GM19035 (cell line): ENCODE measurements around the gene RHBDF1.
"Not testable (repeated sequence)": the region's sequence is repeated elsewhere in the genome, so short reads cannot be mapped to it uniquely, and the experiment has no call there.

Experiments
- ATAC-seq: cut with Tn5 transposase; IDR thresholded peaks from one replicate; pipeline ENCODE4 v1.9.1; 2021; ENCODE audit not compliant: unreplicated experiment

Gene RHBDF1

GRCh38 chr16:38941-39892, 33.2 kb downstream of the RHBDF1 start:
- peak; percentile 71 for ATAC-seq

GRCh38 chr16:38206-38605, 34.2 kb downstream of the RHBDF1 start:
- not testable (repeated sequence) for ATAC-seq

- ATAC-seq = no peak
Observed at GRCh38 chr16:37511-37910, 34.9 kb downstream of the RHBDF1 start.

GRCh38 chr16:36336-36984, 36.0 kb downstream of the RHBDF1 start:
- no peak for ATAC-seq

- no peak for ATAC-seq
Observed at GRCh38 chr16:35678-36305, 36.6 kb downstream of the RHBDF1 start.

- peak; percentile 42 for ATAC-seq
Observed at GRCh38 chr16:35011-35677, 37.3 kb downstream of the RHBDF1 start.

- ATAC-seq = no peak
Observed at GRCh38 chr16:34648-34987, 37.8 kb downstream of the RHBDF1 start.

GRCh38 chr16:33877-34647, 38.4 kb downstream of the RHBDF1 start:
- no peak for ATAC-seq

GRCh38 chr16:33154-33876, 39.1 kb downstream of the RHBDF1 start:
- ATAC-seq = not testable (repeated sequence)

GRCh38 chr16:30627-31026, 41.8 kb downstream of the RHBDF1 start:
- not testable (repeated sequence) for ATAC-seq

- peak; percentile 51 for ATAC-seq
Observed at GRCh38 chr16:25926-26348, 46.5 kb downstream of the RHBDF1 start.

GRCh38 chr16:24151-24550, 48.3 kb downstream of the RHBDF1 start:
- not testable (repeated sequence) for ATAC-seq

- not testable (repeated sequence) for ATAC-seq
Observed at GRCh38 chr16:20886-21285, 51.5 kb downstream of the RHBDF1 start.

GRCh38 chr16:17062-17765, 55.2 kb downstream of the RHBDF1 start:
- not testable (repeated sequence) for ATAC-seq

GRCh38 chr16:10772-11171, 61.7 kb downstream of the RHBDF1 start:
- ATAC-seq = not testable (repeated sequence)

- ATAC-seq = no peak
Observed at GRCh38 chr16:9903-10665, 62.3 kb downstream of the RHBDF1 start.
